GM21447 (cell line): ENCODE measurements around the gene TAAR9.

Experiments
- ATAC-seq: cut with Tn5 transposase; IDR thresholded peaks from one replicate; pipeline ENCODE4 v1.9.1; 2021; ENCODE audit not compliant: unreplicated experiment

Gene TAAR9

DNA sequence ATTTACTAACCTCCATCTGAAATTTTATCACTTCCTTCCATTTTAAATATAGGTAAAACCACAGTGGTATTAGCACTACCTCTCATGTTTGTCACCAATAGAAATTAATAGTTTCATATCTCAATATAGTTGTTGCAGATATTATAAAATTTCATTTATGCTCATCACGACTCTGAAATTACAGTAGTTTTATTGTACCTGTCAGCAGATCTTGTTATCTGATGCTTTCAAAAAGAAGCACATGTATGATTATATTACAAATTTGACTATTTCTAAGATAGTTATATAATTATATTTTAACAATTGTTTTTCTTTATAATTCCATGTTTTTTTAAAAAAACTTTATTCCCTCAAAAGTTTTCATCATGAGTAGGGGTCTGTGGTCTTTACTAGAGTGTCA lies 46.6 kb downstream of the TAAR9 start:
- ATAC-seq = no peak

DNA sequence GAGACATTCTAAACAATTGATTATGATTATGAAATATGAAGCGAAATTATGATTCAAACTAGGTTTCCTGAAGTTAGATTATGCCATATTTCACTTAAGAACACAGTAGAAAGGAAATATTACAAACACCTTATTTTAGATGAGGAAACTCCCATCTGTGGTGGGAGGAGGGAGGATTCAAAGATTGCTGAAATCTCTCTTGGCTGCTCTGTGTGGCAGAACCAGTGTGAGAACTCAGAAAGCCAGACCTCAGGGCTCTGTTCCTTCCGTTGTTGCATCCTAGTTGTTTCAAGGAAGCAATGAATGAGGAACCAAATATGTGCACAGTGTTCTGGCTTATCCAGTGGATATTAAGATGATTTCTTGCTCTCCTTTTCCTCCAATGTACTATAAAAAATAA lies 49.3 kb downstream of the TAAR9 start:
- ATAC-seq = no peak
